AG09309 (cell line): ENCODE measurements around the gene LARGE1.

Experiments used
- DNase-seq: peaks from one replicate; pipeline ENCODE4 v3.0.0-alpha.2; 2010; ENCODE audit warnings: low read depth
- H3K4me3 ChIP-seq: 2 replicates; pipeline ENCODE4 v1.5.1; 2011; ENCODE audit warnings: mild to moderate bottlenecking, low read depth, low read length, moderate library complexity; ENCODE audit not compliant: control insufficient read depth
- TF ChIP-seq, protein P1 (sequence below): IDR thresholded peaks from 2 replicates; pipeline ENCODE4 v1.5.1; 2011; ENCODE audit warnings: mild to moderate bottlenecking, low read depth, low read length, inconsistent platforms; ENCODE audit not compliant: insufficient read depth, control insufficient read depth; ENCODE audit errors: missing control alignments

LARGE1 gene

DNA sequence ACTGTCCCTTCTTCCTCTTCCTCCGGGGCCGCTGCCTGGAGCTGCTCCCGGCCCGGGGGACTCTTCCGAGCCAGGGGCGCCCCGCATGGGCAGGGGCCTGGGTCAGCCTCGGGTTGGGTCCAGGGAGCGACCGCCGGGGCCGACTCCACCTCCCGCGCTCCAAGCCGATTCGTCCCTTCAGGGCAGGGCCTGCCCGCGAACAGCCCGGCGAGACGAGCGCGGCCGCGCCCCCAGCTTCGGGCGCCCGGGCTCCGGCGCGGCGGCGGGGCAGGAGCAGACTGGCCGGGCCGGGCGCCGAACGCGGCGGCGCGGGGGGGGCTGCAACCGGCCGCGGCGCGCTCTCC is at the start of gene LARGE1:
Gene LARGE1, minus strand, starts transcription at position 280 of the 344 bp plus-strand sequence.
- no peak for DNase-seq
- TF ChIP-seq, protein P1, sequence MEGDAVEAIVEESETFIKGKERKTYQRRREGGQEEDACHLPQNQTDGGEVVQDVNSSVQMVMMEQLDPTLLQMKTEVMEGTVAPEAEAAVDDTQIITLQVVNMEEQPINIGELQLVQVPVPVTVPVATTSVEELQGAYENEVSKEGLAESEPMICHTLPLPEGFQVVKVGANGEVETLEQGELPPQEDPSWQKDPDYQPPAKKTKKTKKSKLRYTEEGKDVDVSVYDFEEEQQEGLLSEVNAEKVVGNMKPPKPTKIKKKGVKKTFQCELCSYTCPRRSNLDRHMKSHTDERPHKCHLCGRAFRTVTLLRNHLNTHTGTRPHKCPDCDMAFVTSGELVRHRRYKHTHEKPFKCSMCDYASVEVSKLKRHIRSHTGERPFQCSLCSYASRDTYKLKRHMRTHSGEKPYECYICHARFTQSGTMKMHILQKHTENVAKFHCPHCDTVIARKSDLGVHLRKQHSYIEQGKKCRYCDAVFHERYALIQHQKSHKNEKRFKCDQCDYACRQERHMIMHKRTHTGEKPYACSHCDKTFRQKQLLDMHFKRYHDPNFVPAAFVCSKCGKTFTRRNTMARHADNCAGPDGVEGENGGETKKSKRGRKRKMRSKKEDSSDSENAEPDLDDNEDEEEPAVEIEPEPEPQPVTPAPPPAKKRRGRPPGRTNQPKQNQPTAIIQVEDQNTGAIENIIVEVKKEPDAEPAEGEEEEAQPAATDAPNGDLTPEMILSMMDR: no peak

DNA sequence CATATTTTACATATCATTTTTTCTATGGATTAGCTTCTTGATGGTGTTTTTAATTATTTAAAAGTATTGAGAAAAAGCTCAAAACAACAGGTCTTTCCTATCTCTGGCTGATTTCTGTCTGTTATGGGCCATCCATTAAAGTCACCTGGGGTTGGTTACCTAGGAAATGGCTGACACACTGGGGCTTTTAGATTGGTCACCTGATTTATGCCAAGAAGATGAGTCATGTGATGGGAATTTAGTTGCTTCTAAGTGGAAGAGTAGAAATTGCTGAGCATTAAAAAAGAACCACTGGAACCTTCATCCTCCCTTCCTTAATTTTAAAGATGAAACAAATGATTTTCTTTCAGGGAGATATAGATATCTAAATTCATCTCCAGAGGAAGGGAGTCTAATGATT is 48.8 kb upstream of the LARGE1 start:
- TF ChIP-seq, protein P1: no peak
- H3K4me3 ChIP-seq: no peak overlapping the region
- no peak for DNase-seq

More for the DNA sequence above, at the start of gene LARGE1:
- H3K4me3 ChIP-seq: peak within 1 kb of the TSS; percentile 66

DNA sequence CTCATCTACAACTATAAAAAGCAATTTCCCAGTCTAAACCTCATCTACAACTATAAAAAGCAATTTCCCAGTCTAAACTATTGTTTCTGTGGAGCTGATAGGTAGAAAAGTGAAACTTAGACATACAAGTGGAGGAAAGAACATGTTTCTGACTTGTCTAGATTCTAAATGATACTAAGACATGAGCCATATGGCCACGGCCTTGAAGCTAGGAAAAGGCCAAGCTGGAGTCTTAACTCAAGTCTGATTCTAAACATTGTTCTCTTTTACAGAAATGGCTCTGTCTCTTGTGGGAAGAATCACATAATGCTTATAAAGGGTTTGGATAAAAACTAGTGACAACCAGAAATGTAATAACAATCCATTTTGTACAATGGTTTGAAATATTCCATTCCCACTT is 43.8 kb upstream of the LARGE1 start:
- H3K4me3 ChIP-seq: no peak overlapping the region
- TF ChIP-seq, protein P1: no peak
- DNase-seq: no peak

DNA sequence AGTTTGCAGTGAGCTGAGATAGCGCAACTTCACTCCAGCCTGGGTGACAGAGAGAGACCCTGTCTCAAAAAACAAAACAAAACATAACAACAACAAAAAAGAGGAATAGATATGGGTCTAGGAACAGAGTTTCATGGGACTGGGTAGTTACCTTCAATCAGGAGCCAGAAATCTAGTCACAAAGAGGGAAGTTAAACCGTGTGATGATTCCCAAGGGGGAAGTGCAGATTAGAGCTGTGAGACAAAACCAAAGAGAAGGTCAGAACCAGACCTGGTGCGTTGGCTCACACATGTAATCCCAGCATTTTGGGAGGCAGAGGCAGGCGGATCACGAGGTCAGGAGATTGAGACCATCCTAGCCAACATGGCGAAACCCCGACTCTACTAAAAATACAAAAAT is 42.1 kb upstream of the LARGE1 start:
- TF ChIP-seq, protein P1: no peak
- H3K4me3 ChIP-seq: no peak overlapping the region
- no peak for DNase-seq

DNA sequence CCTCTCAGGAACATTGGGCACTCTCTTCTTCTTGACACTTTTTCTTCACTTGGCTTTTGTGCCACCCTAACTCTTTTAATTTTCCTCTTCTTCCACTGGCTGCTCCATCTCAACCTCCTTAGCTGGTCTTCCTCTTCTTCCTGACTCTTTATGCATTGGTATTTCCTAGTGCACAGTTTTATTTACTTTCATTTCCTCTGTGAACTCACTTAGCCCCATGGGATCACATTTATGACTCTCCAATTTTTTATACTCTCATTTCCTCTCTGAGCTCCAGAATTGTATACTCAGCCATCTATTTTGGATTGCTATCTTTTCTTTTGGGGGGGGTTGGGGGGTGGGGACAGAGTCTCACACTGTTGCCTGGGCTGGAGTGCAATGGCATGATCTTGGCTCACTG is 38.5 kb upstream of the LARGE1 start:
- no peak overlapping the region for H3K4me3 ChIP-seq
- DNase-seq: no peak
- TF ChIP-seq, protein P1: no peak

DNA sequence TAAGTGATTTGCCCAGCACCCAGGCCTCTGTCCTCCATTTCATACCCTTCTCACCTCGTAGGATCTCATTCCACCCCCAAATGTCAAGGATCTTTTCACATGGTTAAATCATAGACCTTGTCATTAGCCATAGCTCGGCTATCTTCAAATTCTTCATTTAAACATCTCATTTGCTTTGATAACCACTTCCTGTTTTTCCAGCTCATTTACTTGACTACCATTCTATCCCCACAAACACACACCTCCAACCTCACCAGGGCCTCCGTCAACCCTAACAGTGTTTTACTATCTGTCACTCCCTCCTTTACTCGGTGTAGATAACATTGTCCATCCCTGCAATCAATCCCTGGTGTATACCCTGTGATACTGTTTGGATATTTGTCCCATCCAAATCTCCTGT is 36.8 kb upstream of the LARGE1 start:
- TF ChIP-seq, protein P1: no peak
- H3K4me3 ChIP-seq: no peak overlapping the region
- DNase-seq: no peak

DNA sequence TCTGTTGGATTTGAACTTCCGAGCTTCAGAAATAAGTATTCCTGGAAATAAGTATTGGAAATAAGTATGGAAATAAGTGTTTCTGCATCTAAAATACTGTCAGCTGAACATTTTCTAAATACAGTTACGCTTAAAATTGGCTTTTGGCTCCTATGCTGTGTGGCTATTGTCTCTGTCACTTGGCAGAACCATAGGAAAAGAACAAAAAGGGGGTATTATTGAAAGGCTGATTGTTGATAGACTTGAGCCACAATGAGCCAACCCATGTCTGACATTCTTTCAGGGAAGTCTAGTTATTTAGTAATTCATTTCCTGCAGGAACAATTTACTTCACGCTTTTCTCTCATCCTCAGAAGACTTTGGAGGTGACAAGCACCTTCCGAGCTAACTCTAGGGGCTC is 32.5 kb upstream of the LARGE1 start:
- no peak overlapping the region for H3K4me3 ChIP-seq
- DNase-seq: no peak
- TF ChIP-seq, protein P1: no peak
